K562 (cell line): Measurements from ENCODE around the gene TUBB6.

Experiments used
- SAFB ChIP-seq: fragments of 200-400 bp; formaldehyde crosslinking; IDR thresholded peaks from 2 replicates; pipeline ENCODE4 v1.6.1; 2017; ENCODE audit warnings: low read depth, low read length, borderline replicate concordance
- TF ChIP-seq, protein P1 (sequence below): fragments of 450-650 bp; formaldehyde crosslinking; IDR thresholded peaks from 2 replicates; pipeline ENCODE4 v1.4.0; 2022; ENCODE audit warnings: mild to moderate bottlenecking, moderate library complexity

DNA sequence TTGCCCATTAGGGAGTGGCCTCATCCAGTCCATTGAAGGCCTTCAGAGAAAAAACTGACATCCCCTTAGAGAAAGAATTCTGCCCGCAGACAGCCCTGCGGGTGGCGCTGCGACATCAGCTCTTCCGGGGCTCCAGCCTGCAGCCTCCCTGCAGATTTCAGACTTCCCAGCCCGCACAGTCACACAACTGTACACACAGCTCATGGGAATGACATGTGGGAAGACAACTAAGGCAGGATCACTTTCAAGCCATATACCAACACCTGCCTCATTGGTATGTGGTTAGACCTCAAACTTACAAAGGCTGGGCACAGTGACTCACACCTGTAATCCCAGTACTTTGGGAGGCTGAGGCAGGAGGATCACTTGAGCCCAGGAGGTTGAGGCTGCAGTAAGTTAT lies 24.8 kb upstream of the TUBB6 start:
- no peak for TF ChIP-seq SAFB
- TF ChIP-seq, protein P1, sequence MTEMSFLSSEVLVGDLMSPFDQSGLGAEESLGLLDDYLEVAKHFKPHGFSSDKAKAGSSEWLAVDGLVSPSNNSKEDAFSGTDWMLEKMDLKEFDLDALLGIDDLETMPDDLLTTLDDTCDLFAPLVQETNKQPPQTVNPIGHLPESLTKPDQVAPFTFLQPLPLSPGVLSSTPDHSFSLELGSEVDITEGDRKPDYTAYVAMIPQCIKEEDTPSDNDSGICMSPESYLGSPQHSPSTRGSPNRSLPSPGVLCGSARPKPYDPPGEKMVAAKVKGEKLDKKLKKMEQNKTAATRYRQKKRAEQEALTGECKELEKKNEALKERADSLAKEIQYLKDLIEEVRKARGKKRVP (CRISPR knock-in tag), result no peak
